ENCODE measurements around the gene EYS. TPM values are rescaled to one million over a fixed set of nuclear protein-coding genes. Genes with fewer than 3 reads are reported as not detected.

The EYS gene
- total RNA-seq, 1 experiment from 2014 or later = not detected

- H3K79me1 ChIP-seq (ENCODE audit: insufficient read depth, low read depth, low read length, poor library complexity, severe bottlenecking) = no peaks in the 10 kb centered on the region
- no peak overlapping the region for H3K4ac ChIP-seq (ENCODE audit: low read depth, low read length)
- no peak overlapping the region for H2BK20ac ChIP-seq (ENCODE audit: low read depth, low read length, poor library complexity, severe bottlenecking)
- H3K56ac ChIP-seq (ENCODE audit: insufficient read length, low read depth, low read length) = no peak overlapping the region
- no peak overlapping the region for H3K18ac ChIP-seq (ENCODE audit: insufficient read length, low read depth, low read length)
- TF ChIP-seq CTCF (conservative IDR thresholded peaks at IDR 0.05) = no peak
- no peak overlapping the region for H2AFZ ChIP-seq (ENCODE audit: low read length)
- H3K9me3 Mint-ChIP-seq = no peaks in the 10 kb centered on the region
- H3T11ph ChIP-seq (ENCODE audit: low read length) = no peak overlapping the region
- H3K23ac ChIP-seq (ENCODE audit: insufficient read length, low read depth, low read length) = no peak overlapping the region
- H3K79me2 ChIP-seq (ENCODE audit: insufficient read depth, low read length) = no peaks in the 10 kb centered on the region
- no CpG with 5 or more reads among the region's 2 CpGs for WGBS (ENCODE audit: extremely low coverage, insufficient read length, low lambda C conversion rate)
- H2BK120ac ChIP-seq (ENCODE audit: low read depth, low read length, poor library complexity, severe bottlenecking) = no peak overlapping the region
- DNase-seq = no peak
- no peak overlapping the region for H4K91ac ChIP-seq (ENCODE audit: insufficient read length, low read depth, low read length)
- H4K5ac ChIP-seq (ENCODE audit: insufficient read length, low read depth, low read length) = no peak overlapping the region
- H3K4me2 ChIP-seq (ENCODE audit: insufficient read depth, insufficient read length, low read length) = no peak overlapping the region
- H3K9me3 ChIP-seq (ENCODE audit: control insufficient read depth, low read depth, low read length) = no peaks in the 10 kb centered on the region
- H3K36me3 Mint-ChIP-seq (ENCODE audit: insufficient read depth in 1 of 3, low read depth in 3 of 3) = no peaks in the 10 kb centered on the region
- H4K8ac ChIP-seq (replicated peaks; ENCODE audit: insufficient read length, low read depth, low read length) = no peak overlapping the region
- H2AK5ac ChIP-seq (ENCODE audit: insufficient read length, low read length) = no peak overlapping the region
- no peak overlapping the region for H2BK12ac ChIP-seq (ENCODE audit: insufficient read length, low read depth, low read length)
- H2BK15ac ChIP-seq (ENCODE audit: low read depth, low read length) = no peak overlapping the region
- H3K27ac ChIP-seq (ENCODE audit: insufficient read length, low read depth, low read length) = no peak overlapping the region
- H3K14ac ChIP-seq (ENCODE audit: insufficient read depth, low read length) = no peak overlapping the region
- H3K4me1 ChIP-seq (ENCODE audit: insufficient read depth, low read length) = peaks cover 4% of the 10 kb centered on the region; the same call in 1 of the 2 replicates
- no peak overlapping the region for H3K9ac ChIP-seq (ENCODE audit: extremely low read depth, insufficient read length, low read length)
- H3K23me2 ChIP-seq (ENCODE audit: insufficient read length, low read depth, low read length, poor library complexity, severe bottlenecking) = no peaks in the 10 kb centered on the region
- no peak overlapping the region for H2BK5ac ChIP-seq (ENCODE audit: insufficient read length, low read length)
- peaks cover 9% of the 10 kb centered on the region in 2 experiments for H3K4me1 Mint-ChIP-seq
- no peaks in the 10 kb centered on the region for H4K20me1 ChIP-seq (ENCODE audit: control insufficient read depth, insufficient read depth, insufficient read length)
- H3K27me3 ChIP-seq (ENCODE audit: insufficient read depth, low read length) = no peaks in the 10 kb centered on the region
- no peak overlapping the region for H3K4me3 Mint-ChIP-seq
- no peaks in the 10 kb centered on the region for H3K27me3 Mint-ChIP-seq (ENCODE audit: low read depth)
- H3K27ac Mint-ChIP-seq = no peak overlapping the region
These were observed 1900.5 kb downstream of the EYS start for GRCh38 chr6:63806573-63806913.
